OCI-LY7 (cell line): ENCODE measurements around the gene DDX20. TPM values are rescaled to one million over a fixed set of nuclear protein-coding genes. Genes with fewer than 3 reads are reported as not detected.

Source experiments
- BruUV-seq: library from RNA; stranded (reverse); fragments of 400-500 nt; replicated peaks from 2 replicates; lab custom pipeline; 2021; lab: Mats Ljungman, UMichigan
- CTCF ChIA-PET: fragments of 300-600 bp; sonication (Branson Sonifier 250); formaldehyde crosslinking; loops from one replicate; lab custom pipeline; 2022; ENCODE audit warnings: antibody characterized with exemption; ENCODE audit not compliant: unreplicated experiment; lab: Charles Lee
- POLR2A ChIA-PET: fragments of 300-600 bp; sonication (Branson Sonifier 250); formaldehyde crosslinking; loops from one replicate; lab custom pipeline; 2022; ENCODE audit warnings: antibody characterized with exemption; lab: Charles Lee
- DNase-seq: peaks from one replicate; pipeline ENCODE4 v3.0.0-alpha.2; 2015; ENCODE audit warnings: low spot score
- H2AFZ ChIP-seq: fragments of 200-600 bp; sonication (generic), shearing (Covaris generic); 2 replicates; pipeline ENCODE4 v1.6.1; 2014; ENCODE audit warnings: mild to moderate bottlenecking, antibody characterized with exemption, low read length, moderate library complexity
- H3K27ac ChIP-seq: fragments of 200-600 bp; sonication (generic); 2 replicates; pipeline ENCODE4 v1.5.1; 2014; ENCODE audit warnings: mixed run types, low read depth, mild to moderate bottlenecking, moderate library complexity, low read length, inconsistent platforms; ENCODE audit not compliant: poor library complexity, severe bottlenecking
- H3K36me3 ChIP-seq: fragments of 200-600 bp; sonication (generic); 2 replicates; pipeline ENCODE4 v1.6.1; 2014; ENCODE audit warnings: mild to moderate bottlenecking, antibody characterized with exemption, low read length, moderate library complexity, mixed read lengths; ENCODE audit not compliant: insufficient read depth
- H3K4me1 ChIP-seq: fragments of 200-600 bp; sonication (generic); 2 replicates; pipeline ENCODE4 v1.5.1; 2014; ENCODE audit warnings: mild to moderate bottlenecking, low read length; ENCODE audit not compliant: insufficient read depth, poor library complexity, severe bottlenecking
- H3K4me2 ChIP-seq: fragments of 200-600 bp; sonication (generic); 2 replicates; pipeline ENCODE4 v1.6.1; 2014; ENCODE audit warnings: mild to moderate bottlenecking, low read length
- H3K4me3 ChIP-seq: fragments of 200-600 bp; sonication (generic); 2 replicates; pipeline ENCODE4 v1.5.1; 2014; ENCODE audit warnings: mild to moderate bottlenecking, low read depth, low read length; ENCODE audit not compliant: poor library complexity, severe bottlenecking
- H3K79me2 ChIP-seq: fragments of 200-600 bp; sonication (generic); 2 replicates; pipeline ENCODE4 v1.6.1; 2016; ENCODE audit warnings: low read depth, mild to moderate bottlenecking, low read length, moderate library complexity, mixed read lengths; ENCODE audit not compliant: insufficient read depth
- H3K9me2 ChIP-seq: fragments of 200-600 bp; sonication (generic); 2 replicates; pipeline ENCODE4 v1.6.1; 2016; ENCODE audit warnings: mild to moderate bottlenecking, low read length, mixed read lengths; ENCODE audit not compliant: insufficient read depth
- H3K9me3 ChIP-seq: fragments of 200-600 bp; sonication (generic); 2 replicates; pipeline ENCODE4 v1.6.1; 2014; ENCODE audit warnings: mild to moderate bottlenecking, mixed run types, low read length, mixed read lengths
- H4K20me1 ChIP-seq: fragments of 200-600 bp; sonication (generic); 2 replicates; pipeline ENCODE4 v1.6.1; 2014; ENCODE audit warnings: mild to moderate bottlenecking, antibody characterized with exemption, low read length, moderate library complexity, mixed read lengths; ENCODE audit not compliant: insufficient read depth
- EZH2phosphoT487 ChIP-seq: fragments of 200-600 bp; sonication (generic); IDR thresholded peaks from 2 replicates; pipeline ENCODE4 v1.6.1; 2018; ENCODE audit warnings: low read depth, borderline replicate concordance, mild to moderate bottlenecking, mixed run types, antibody characterized with exemption, low read length, moderate library complexity, mixed read lengths
- intact Hi-C: fragments of 100-400 bp; cut with micrococcal nuclease; formaldehyde crosslinking; loops from one replicate; pipeline ENCODE4 v1.10.0; 2022; ENCODE audit not compliant: unreplicated experiment
- total RNA-seq, 2 experiments: library from RNA; depleted of rRNA in 1 of 2; stranded (reverse); fragments of >200 nt in 1 of 2; shearing (Covaris generic) in 1 of 2; gene quantifications; 2 replicates each; pipeline ENCODE4 v1.2.3, GENCODE V29; 2014 to 2022
- TF ChIP-seq, protein P1 (sequence below): fragments of 200-600 bp; sonication (generic); conservative IDR thresholded peaks from 2 replicates; pipeline ENCODE4 v1.5.1; 2014; ENCODE audit warnings: mild to moderate bottlenecking, antibody characterized with exemption, low read length, moderate library complexity, mixed read lengths

DDX20 gene
- total RNA-seq, 2 experiments from 2014 or later, result 30.0 to 32.9 TPM

DNA sequence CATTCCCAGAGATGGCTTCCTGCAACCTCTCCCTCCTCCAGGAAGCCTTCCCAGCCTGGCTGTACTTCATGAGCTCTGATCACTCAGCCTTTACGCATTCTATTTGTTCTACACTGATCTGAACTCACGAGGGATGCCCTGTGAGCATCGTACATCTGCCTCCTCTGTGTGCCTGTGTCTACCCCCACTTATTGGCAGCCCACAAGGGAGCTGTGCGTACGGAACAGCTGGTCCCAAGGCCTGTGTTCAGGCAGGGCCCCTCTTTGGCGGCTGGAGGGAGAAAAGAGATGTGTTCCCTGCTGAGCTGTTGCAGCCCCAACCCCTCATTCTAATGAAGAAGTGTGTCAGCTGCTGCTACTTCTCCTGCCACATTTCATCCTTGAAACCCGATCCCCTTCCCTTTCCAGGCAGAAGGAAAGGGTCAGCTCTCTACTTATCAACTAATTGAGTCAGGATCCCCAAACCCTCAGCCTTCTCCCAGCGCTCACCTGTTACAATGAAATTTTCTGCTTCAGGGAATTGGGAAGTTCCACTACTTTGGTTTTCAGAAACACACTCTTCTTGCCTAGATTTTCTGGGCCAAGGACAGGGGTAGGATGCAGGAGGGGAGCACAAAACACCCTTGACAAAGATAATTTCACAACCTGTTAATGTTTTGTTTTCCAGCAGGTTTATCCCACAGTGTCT, 19.7 kb upstream of the DDX20 start:
- no TSS peak for BruUV-seq
- ChIA-PET POLR2A (interaction anchor here (0.6 to 3.1 kb wide), 5 partner anchors 8 to 1326 kb away, joined by 3 to 16 read pairs (median 4); no protein-coding TSS in a partner anchor), CTCF (interaction anchor here (0.5 kb wide), 1 partner anchor 34 kb away, joined by 3 read pairs; no protein-coding TSS in a partner anchor)
- H3K27ac ChIP-seq, result no peak overlapping the region
- no peaks in the 10 kb centered on the region for H3K79me2 ChIP-seq
- TF ChIP-seq, protein P1, sequence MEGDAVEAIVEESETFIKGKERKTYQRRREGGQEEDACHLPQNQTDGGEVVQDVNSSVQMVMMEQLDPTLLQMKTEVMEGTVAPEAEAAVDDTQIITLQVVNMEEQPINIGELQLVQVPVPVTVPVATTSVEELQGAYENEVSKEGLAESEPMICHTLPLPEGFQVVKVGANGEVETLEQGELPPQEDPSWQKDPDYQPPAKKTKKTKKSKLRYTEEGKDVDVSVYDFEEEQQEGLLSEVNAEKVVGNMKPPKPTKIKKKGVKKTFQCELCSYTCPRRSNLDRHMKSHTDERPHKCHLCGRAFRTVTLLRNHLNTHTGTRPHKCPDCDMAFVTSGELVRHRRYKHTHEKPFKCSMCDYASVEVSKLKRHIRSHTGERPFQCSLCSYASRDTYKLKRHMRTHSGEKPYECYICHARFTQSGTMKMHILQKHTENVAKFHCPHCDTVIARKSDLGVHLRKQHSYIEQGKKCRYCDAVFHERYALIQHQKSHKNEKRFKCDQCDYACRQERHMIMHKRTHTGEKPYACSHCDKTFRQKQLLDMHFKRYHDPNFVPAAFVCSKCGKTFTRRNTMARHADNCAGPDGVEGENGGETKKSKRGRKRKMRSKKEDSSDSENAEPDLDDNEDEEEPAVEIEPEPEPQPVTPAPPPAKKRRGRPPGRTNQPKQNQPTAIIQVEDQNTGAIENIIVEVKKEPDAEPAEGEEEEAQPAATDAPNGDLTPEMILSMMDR, result no peak
- TF ChIP-seq EZH2phosphoT487, result no peak
- H2AFZ ChIP-seq, result no peak overlapping the region
- H3K9me2 ChIP-seq, result no peaks in the 10 kb centered on the region
- no peaks in the 10 kb centered on the region for H3K36me3 ChIP-seq
- H3K9me3 ChIP-seq, result no peaks in the 10 kb centered on the region
- DNase-seq, result no peak
- H3K4me1 ChIP-seq, result peaks cover 32% of the 10 kb centered on the region
- no peak overlapping the region for H3K4me3 ChIP-seq
- no peaks in the 10 kb centered on the region for H4K20me1 ChIP-seq
- H3K4me2 ChIP-seq, result no peak overlapping the region
- intact Hi-C loops, result loop anchor here (5.0 kb wide), 1 partner anchor 229 kb away; no protein-coding TSS in a partner anchor

DNA sequence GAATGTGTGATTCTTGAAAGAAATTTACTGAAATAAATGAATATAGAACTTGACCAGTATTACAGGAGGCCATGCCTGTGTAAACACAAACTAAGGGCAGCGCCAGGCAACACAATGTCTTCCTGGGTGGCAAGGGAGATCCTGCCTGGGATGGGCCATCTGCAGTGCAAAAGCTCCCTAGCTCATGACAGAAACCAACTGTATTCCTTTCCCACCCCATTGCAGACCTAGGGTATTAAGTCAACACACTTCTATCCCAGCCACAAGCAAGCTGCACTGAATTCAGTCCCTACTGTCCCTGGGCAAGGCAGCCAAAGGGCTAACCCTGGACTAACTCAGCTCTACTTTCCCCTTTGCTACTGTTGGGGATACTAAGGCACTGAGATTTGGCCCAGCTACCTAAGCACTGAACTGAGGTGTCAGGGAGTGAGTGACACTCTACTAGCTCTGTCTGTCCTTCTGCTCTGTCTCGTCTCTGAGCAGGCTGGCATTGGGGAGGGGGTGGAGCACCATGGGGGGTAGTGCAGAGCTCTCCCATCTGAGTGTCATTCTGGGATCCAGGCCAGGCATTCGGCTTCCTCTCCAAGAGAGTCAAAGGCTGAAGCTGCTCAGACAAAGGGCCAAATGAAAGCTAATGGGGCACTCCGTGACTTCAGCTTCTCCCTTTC, 19.0 kb upstream of the DDX20 start:
- Histone ChIP-seq H3K4me1 (peaks cover 32% of the 10 kb centered on the region), H3K27ac (no peak overlapping the region), H3K9me3 (no peaks in the 10 kb centered on the region), H3K4me2 (peak overlapping the region; percentile 88), H2AFZ (no peak overlapping the region), H3K36me3 (no peaks in the 10 kb centered on the region), H3K4me3 (no peak overlapping the region), H3K9me2 (no peaks in the 10 kb centered on the region), H4K20me1 (no peaks in the 10 kb centered on the region), H3K79me2 (no peaks in the 10 kb centered on the region)
- DNase-seq, result no peak
- intact Hi-C loops, result loop anchor here (5.0 kb wide), 1 partner anchor 229 kb away; no protein-coding TSS in a partner anchor
- CTCF ChIA-PET, result interaction anchor here (1.5 kb wide), 1 partner anchor 10 kb away, joined by 4 read pairs; no protein-coding TSS in a partner anchor
- TF ChIP-seq, protein P1, result no peak
- TF ChIP-seq EZH2phosphoT487, result no peak
- no TSS peak for BruUV-seq
- POLR2A ChIA-PET, result interaction anchor here (0.6 to 3.1 kb wide), 8 partner anchors 8 to 1327 kb away, joined by 3 to 16 read pairs (median 4); no protein-coding TSS in a partner anchor
